Neutrophil (primary cell): ENCODE measurements around the gene ADAMTSL1.

Experiments
- H3K27ac ChIP-seq: fragments of 200-600 bp; sonication (generic); 2 replicates; pipeline ENCODE4 v1.5.1; 2016; ENCODE audit warnings: mild to moderate bottlenecking, moderate library complexity
- H3K27me3 ChIP-seq: fragments of 200-600 bp; sonication (generic); 2 replicates; pipeline ENCODE4 v1.6.0; 2016; ENCODE audit warnings: mild to moderate bottlenecking
- H3K36me3 ChIP-seq: fragments of 200-600 bp; sonication (generic); 2 replicates; pipeline ENCODE4 v1.5.1; 2017
- H3K4me1 ChIP-seq, 2 experiments: fragments of 200-600 bp in 1 of 2; sonication (generic) in 1 of 2; 1 replicate in 1 of 2; 2 replicates in 1 of 2; pipeline versions ENCODE4 v1.5.1 to v1.6.1; 2013 to 2016; ENCODE audit warnings: low read depth in 1 of 2, low read length in 1 of 2, mild to moderate bottlenecking in 1 of 2, moderate library complexity in 1 of 2; ENCODE audit not compliant: control insufficient read depth in 1 of 2, insufficient read depth in 1 of 2
- H3K4me3 ChIP-seq, 2 experiments: fragments of 200-600 bp in 1 of 2; sonication (generic) in 1 of 2; 1 replicate in 1 of 2; 2 replicates in 1 of 2; pipeline ENCODE4 v1.5.1; 2013 to 2016; ENCODE audit warnings: low read depth in 1 of 2, low read length in 1 of 2, mild to moderate bottlenecking in 1 of 2, moderate library complexity in 1 of 2
- H3K9me3 ChIP-seq: fragments of 200-600 bp; sonication (generic); 2 replicates; pipeline ENCODE4 v1.5.1; 2016
- CTCF ChIP-seq: fragments of 200-600 bp; sonication (generic); IDR thresholded peaks from 2 replicates; pipeline ENCODE4 v1.5.1; 2016; ENCODE audit warnings: antibody characterized with exemption

The ADAMTSL1 gene

GRCh38 chr9:18896004-18896403, 422.1 kb downstream of the ADAMTSL1 start:
- no peaks in the 10 kb centered on the region for H3K36me3 ChIP-seq
- TF ChIP-seq CTCF, result no peak
- no peak overlapping the region for H3K27ac ChIP-seq
- no peak overlapping the region for H3K4me3 ChIP-seq
- H3K9me3 ChIP-seq, result no peaks in the 10 kb centered on the region
- no peaks in the 10 kb centered on the region for H3K27me3 ChIP-seq
- H3K4me1 ChIP-seq, result peaks cover 0 to 2% of the 10 kb centered on the region in 2 experiments

- H3K36me3 ChIP-seq, result no peaks in the 10 kb centered on the region
- no peak for TF ChIP-seq CTCF
- no peaks in the 10 kb centered on the region for H3K27me3 ChIP-seq
- H3K4me1 ChIP-seq, result peaks cover 0 to 2% of the 10 kb centered on the region in 2 experiments
- H3K9me3 ChIP-seq, result no peaks in the 10 kb centered on the region
- H3K27ac ChIP-seq, result no peak overlapping the region
- no peak overlapping the region for H3K4me3 ChIP-seq
These were observed 422.7 kb downstream of the ADAMTSL1 start for GRCh38 chr9:18896531-18897179.

GRCh38 chr9:18903450-18903849, 429.5 kb downstream of the ADAMTSL1 start:
- H3K9me3 ChIP-seq, result no peaks in the 10 kb centered on the region
- H3K27me3 ChIP-seq, result no peaks in the 10 kb centered on the region
- no peaks in the 10 kb centered on the region for H3K36me3 ChIP-seq
- no peak overlapping the region for H3K27ac ChIP-seq
- TF ChIP-seq CTCF, result no peak
- H3K4me1 ChIP-seq, result no peaks in the 10 kb centered on the region
- H3K4me3 ChIP-seq, result no peak overlapping the region

- Histone ChIP-seq H3K36me3 (no peaks in the 10 kb centered on the region), H3K9me3 (no peaks in the 10 kb centered on the region), H3K4me1 (peaks cover 0 to 9% of the 10 kb centered on the region in 2 experiments), H3K27ac (no peak overlapping the region), H3K27me3 (peaks cover 5% of the 10 kb centered on the region), H3K4me3 (no peak overlapping the region)
- TF ChIP-seq CTCF, result no peak
These were observed 431.3 kb downstream of the ADAMTSL1 start for GRCh38 chr9:18905028-18905882.

GRCh38 chr9:18905883-18906629, 432.1 kb downstream of the ADAMTSL1 start:
- Histone ChIP-seq H3K27me3 (peaks cover 11% of the 10 kb centered on the region), H3K27ac (no peak overlapping the region), H3K9me3 (no peaks in the 10 kb centered on the region), H3K36me3 (no peaks in the 10 kb centered on the region), H3K4me3 (no peak overlapping the region), H3K4me1 (peaks cover 0 to 9% of the 10 kb centered on the region in 2 experiments)
- no peak for TF ChIP-seq CTCF
